ENCODE results near the gene POP4.

GRCh38 chr19:29662278-29662603 is 56.2 kb downstream of the POP4 start:
- TF ChIP-seq CTCF (tag by site-specific recombination; IDR thresholded peaks at IDR 0.05) (no peak), ZNF530 (tag by site-specific recombination; IDR thresholded peaks at IDR 0.05; ENCODE audit: low read depth) (no peak), ZNF24 (tag by site-specific recombination; IDR thresholded peaks at IDR 0.05) (no peak), SETDB1 (IDR thresholded peaks at IDR 0.05; ENCODE audit: insufficient read length, low read length) (no peak)

Data from HEK293 (cell line).